OCI-LY7 (cell line): ENCODE measurements around the gene LRRC34. TPM values are rescaled to one million over a fixed set of nuclear protein-coding genes. Genes with fewer than 3 reads are reported as not detected.

Experiments used
- BruUV-seq: library from RNA; stranded (reverse); fragments of 400-500 nt; replicated peaks from 2 replicates; lab custom pipeline; 2021; lab: Mats Ljungman, UMichigan
- CTCF ChIA-PET: fragments of 300-600 bp; sonication (Branson Sonifier 250); formaldehyde crosslinking; loops from one replicate; lab custom pipeline; 2022; ENCODE audit warnings: antibody characterized with exemption; ENCODE audit not compliant: unreplicated experiment; lab: Charles Lee
- POLR2A ChIA-PET: fragments of 300-600 bp; sonication (Branson Sonifier 250); formaldehyde crosslinking; loops from one replicate; lab custom pipeline; 2022; ENCODE audit warnings: antibody characterized with exemption; lab: Charles Lee
- DNase-seq: peaks from one replicate; pipeline ENCODE4 v3.0.0-alpha.2; 2015; ENCODE audit warnings: low spot score
- H2AFZ ChIP-seq: fragments of 200-600 bp; sonication (generic), shearing (Covaris generic); 2 replicates; pipeline ENCODE4 v1.6.1; 2014; ENCODE audit warnings: mild to moderate bottlenecking, antibody characterized with exemption, low read length, moderate library complexity
- H3K27ac ChIP-seq: fragments of 200-600 bp; sonication (generic); 2 replicates; pipeline ENCODE4 v1.5.1; 2014; ENCODE audit warnings: mixed run types, low read depth, mild to moderate bottlenecking, moderate library complexity, low read length, inconsistent platforms; ENCODE audit not compliant: poor library complexity, severe bottlenecking
- H3K36me3 ChIP-seq: fragments of 200-600 bp; sonication (generic); 2 replicates; pipeline ENCODE4 v1.6.1; 2014; ENCODE audit warnings: mild to moderate bottlenecking, antibody characterized with exemption, low read length, moderate library complexity, mixed read lengths; ENCODE audit not compliant: insufficient read depth
- H3K4me1 ChIP-seq: fragments of 200-600 bp; sonication (generic); 2 replicates; pipeline ENCODE4 v1.5.1; 2014; ENCODE audit warnings: mild to moderate bottlenecking, low read length; ENCODE audit not compliant: insufficient read depth, poor library complexity, severe bottlenecking
- H3K4me2 ChIP-seq: fragments of 200-600 bp; sonication (generic); 2 replicates; pipeline ENCODE4 v1.6.1; 2014; ENCODE audit warnings: mild to moderate bottlenecking, low read length
- H3K4me3 ChIP-seq: fragments of 200-600 bp; sonication (generic); 2 replicates; pipeline ENCODE4 v1.5.1; 2014; ENCODE audit warnings: mild to moderate bottlenecking, low read depth, low read length; ENCODE audit not compliant: poor library complexity, severe bottlenecking
- H3K79me2 ChIP-seq: fragments of 200-600 bp; sonication (generic); 2 replicates; pipeline ENCODE4 v1.6.1; 2016; ENCODE audit warnings: low read depth, mild to moderate bottlenecking, low read length, moderate library complexity, mixed read lengths; ENCODE audit not compliant: insufficient read depth
- H3K9me2 ChIP-seq: fragments of 200-600 bp; sonication (generic); 2 replicates; pipeline ENCODE4 v1.6.1; 2016; ENCODE audit warnings: mild to moderate bottlenecking, low read length, mixed read lengths; ENCODE audit not compliant: insufficient read depth
- H3K9me3 ChIP-seq: fragments of 200-600 bp; sonication (generic); 2 replicates; pipeline ENCODE4 v1.6.1; 2014; ENCODE audit warnings: mild to moderate bottlenecking, mixed run types, low read length, mixed read lengths
- H4K20me1 ChIP-seq: fragments of 200-600 bp; sonication (generic); 2 replicates; pipeline ENCODE4 v1.6.1; 2014; ENCODE audit warnings: mild to moderate bottlenecking, antibody characterized with exemption, low read length, moderate library complexity, mixed read lengths; ENCODE audit not compliant: insufficient read depth
- EZH2phosphoT487 ChIP-seq: fragments of 200-600 bp; sonication (generic); IDR thresholded peaks from 2 replicates; pipeline ENCODE4 v1.6.1; 2018; ENCODE audit warnings: low read depth, borderline replicate concordance, mild to moderate bottlenecking, mixed run types, antibody characterized with exemption, low read length, moderate library complexity, mixed read lengths
- intact Hi-C: fragments of 100-400 bp; cut with micrococcal nuclease; formaldehyde crosslinking; loops from one replicate; pipeline ENCODE4 v1.10.0; 2022; ENCODE audit not compliant: unreplicated experiment
- total RNA-seq, 2 experiments: library from RNA; depleted of rRNA in 1 of 2; stranded (reverse); fragments of >200 nt in 1 of 2; shearing (Covaris generic) in 1 of 2; gene quantifications; 2 replicates each; pipeline ENCODE4 v1.2.3, GENCODE V29; 2014 to 2022
- TF ChIP-seq, protein P1 (sequence below): fragments of 200-600 bp; sonication (generic); conservative IDR thresholded peaks from 2 replicates; pipeline ENCODE4 v1.5.1; 2014; ENCODE audit warnings: mild to moderate bottlenecking, antibody characterized with exemption, low read length, moderate library complexity, mixed read lengths

Gene LRRC34
- total RNA-seq, 2 experiments from 2014 or later = 2.2 to 3.3 TPM

DNA sequence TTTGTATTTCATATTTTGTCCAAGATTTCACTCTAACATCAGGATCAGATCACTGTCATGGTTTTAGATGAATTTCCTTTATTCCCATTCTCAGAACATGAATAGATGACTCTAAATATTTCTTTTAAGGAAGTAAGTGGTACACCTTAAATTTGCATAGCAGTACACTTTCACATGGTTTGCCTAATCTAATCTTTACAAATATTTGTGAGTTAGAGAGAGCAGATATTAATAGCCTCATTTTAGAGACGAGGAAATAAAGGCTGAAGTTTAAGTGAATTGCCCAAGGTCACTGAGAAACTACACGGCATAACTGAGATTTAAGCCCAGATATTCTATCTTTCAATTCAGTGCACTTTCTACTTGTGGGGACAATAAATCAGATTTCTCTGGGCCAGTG is 62.0 kb downstream of the LRRC34 start:
- Histone ChIP-seq H3K79me2 (no peaks in the 10 kb centered on the region), H4K20me1 (no peaks in the 10 kb centered on the region), H3K4me3 (no peak overlapping the region), H2AFZ (no peak overlapping the region), H3K36me3 (no peaks in the 10 kb centered on the region), H3K27ac (no peak overlapping the region), H3K9me2 (no peaks in the 10 kb centered on the region), H3K9me3 (no peaks in the 10 kb centered on the region), H3K4me2 (no peak overlapping the region), H3K4me1 (no peaks in the 10 kb centered on the region)
- DNase-seq = no peak
- CTCF ChIA-PET = no interaction called here
- intact Hi-C loops = no loop called here
- no TSS peak for BruUV-seq
- TF ChIP-seq, protein P1, sequence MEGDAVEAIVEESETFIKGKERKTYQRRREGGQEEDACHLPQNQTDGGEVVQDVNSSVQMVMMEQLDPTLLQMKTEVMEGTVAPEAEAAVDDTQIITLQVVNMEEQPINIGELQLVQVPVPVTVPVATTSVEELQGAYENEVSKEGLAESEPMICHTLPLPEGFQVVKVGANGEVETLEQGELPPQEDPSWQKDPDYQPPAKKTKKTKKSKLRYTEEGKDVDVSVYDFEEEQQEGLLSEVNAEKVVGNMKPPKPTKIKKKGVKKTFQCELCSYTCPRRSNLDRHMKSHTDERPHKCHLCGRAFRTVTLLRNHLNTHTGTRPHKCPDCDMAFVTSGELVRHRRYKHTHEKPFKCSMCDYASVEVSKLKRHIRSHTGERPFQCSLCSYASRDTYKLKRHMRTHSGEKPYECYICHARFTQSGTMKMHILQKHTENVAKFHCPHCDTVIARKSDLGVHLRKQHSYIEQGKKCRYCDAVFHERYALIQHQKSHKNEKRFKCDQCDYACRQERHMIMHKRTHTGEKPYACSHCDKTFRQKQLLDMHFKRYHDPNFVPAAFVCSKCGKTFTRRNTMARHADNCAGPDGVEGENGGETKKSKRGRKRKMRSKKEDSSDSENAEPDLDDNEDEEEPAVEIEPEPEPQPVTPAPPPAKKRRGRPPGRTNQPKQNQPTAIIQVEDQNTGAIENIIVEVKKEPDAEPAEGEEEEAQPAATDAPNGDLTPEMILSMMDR = no peak
- TF ChIP-seq EZH2phosphoT487 = no peak
- POLR2A ChIA-PET = no interaction called here

DNA sequence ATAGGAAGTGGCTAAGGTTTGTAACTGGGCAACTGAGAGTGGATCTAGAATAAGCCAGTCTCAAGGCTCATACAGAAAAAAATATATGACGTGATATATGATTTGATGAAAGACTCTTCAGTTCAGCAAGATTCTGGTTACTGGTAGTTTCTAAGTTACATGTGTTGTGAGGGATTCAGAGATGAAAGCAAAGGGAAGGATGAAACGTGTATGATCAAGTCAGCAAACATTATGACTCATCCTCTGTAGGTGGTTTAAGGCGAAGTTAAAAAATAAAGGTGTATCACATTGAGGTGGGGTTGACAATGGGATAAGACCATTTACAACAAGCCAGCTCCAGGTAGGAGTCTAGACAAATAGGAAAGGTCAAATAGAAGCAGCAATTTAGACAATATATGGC is 64.0 kb downstream of the LRRC34 start:
- ChIA-PET POLR2A (interaction anchor here (0.8 kb wide), 1 partner anchor 273 kb away, joined by 3 read pairs; no protein-coding TSS in a partner anchor), CTCF (no interaction called here)
- TF ChIP-seq, protein P1 = no peak
- no peak for TF ChIP-seq EZH2phosphoT487
- no peak for DNase-seq
- Histone ChIP-seq H3K4me3 (no peak overlapping the region), H3K9me2 (no peaks in the 10 kb centered on the region), H3K36me3 (no peaks in the 10 kb centered on the region), H4K20me1 (no peaks in the 10 kb centered on the region), H3K4me2 (no peak overlapping the region), H3K79me2 (no peaks in the 10 kb centered on the region), H3K27ac (no peak overlapping the region), H2AFZ (no peak overlapping the region), H3K4me1 (no peaks in the 10 kb centered on the region), H3K9me3 (no peaks in the 10 kb centered on the region)
- intact Hi-C loops = no loop called here
- BruUV-seq = no TSS peak

DNA sequence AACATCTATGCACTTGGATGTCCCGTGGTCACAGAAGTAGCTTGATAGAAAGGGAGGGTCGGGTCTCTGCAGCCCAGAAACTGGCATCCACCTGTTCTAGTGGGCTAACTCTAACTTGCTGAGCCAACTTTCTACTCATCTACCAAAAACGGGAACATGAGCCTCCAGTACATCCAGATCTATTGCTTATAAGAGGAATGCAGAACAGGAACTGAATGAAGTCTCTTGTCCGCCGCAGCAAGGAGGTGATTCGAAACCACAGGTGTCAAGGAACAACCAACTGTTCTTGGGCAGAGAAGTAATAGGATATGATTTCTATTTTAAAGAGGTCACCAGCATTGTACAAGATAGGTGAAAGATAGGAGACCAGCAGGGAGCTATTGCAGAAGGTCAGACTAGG is 65.8 kb downstream of the LRRC34 start:
- Histone ChIP-seq H3K27ac (no peak overlapping the region), H3K4me3 (no peak overlapping the region), H3K9me2 (no peaks in the 10 kb centered on the region), H3K36me3 (no peaks in the 10 kb centered on the region), H2AFZ (no peak overlapping the region), H3K4me1 (no peaks in the 10 kb centered on the region), H3K9me3 (no peaks in the 10 kb centered on the region), H4K20me1 (no peaks in the 10 kb centered on the region), H3K4me2 (no peak overlapping the region), H3K79me2 (no peaks in the 10 kb centered on the region)
- intact Hi-C loops = no loop called here
- no peak for DNase-seq
- ChIA-PET CTCF (no interaction called here), POLR2A (interaction anchor here (0.6 kb wide), 1 partner anchor 21 kb away, joined by 4 read pairs; no protein-coding TSS in a partner anchor)
- TF ChIP-seq EZH2phosphoT487 = no peak
- TF ChIP-seq, protein P1 = no peak
- BruUV-seq = no TSS peak
